Ascending aorta (tissue), 2 donors: ENCODE data around the gene POPDC2. TPM values are rescaled to one million over a fixed set of nuclear protein-coding genes. Genes with fewer than 3 reads are reported as not detected.

Experiments used
- DNase-seq, 2 donors: peaks; one replicate each; pipeline ENCODE4 v3.0.0-alpha.2; 2019; ENCODE audit warnings: low spot score in 2 of 2
- H3K27ac ChIP-seq, 2 donors: fragments of 200-600 bp; sonication (generic); one replicate each; pipeline ENCODE4 v1.5.1; 2016 to 2017; ENCODE audit warnings: mild to moderate bottlenecking in 1 of 2
- H3K27me3 ChIP-seq: fragments of 200-600 bp; sonication (generic); one replicate; pipeline ENCODE4 v1.5.1; 2017
- H3K36me3 ChIP-seq, 2 donors: fragments of 200-600 bp; sonication (generic); one replicate each; pipeline ENCODE4 v1.5.1; 2016
- H3K4me1 ChIP-seq, 2 donors: fragments of 200-600 bp; sonication (generic); one replicate each; pipeline ENCODE4 v1.5.1; 2016 to 2017; ENCODE audit warnings: mild to moderate bottlenecking in 1 of 2
- H3K4me3 ChIP-seq, 2 donors: fragments of 200-600 bp; sonication (generic); one replicate each; pipeline ENCODE4 v1.5.1; 2016 to 2017; ENCODE audit warnings: mild to moderate bottlenecking in 1 of 2
- H3K9me3 ChIP-seq, 2 donors: fragments of 200-600 bp; sonication (generic); one replicate each; pipeline ENCODE4 v1.5.1; 2016
- CTCF ChIP-seq, 3 experiments: fragments of 200-600 bp in 2 of 3; fragments of 450-650 bp in 1 of 3; sonication (generic) in 2 of 3; IDR thresholded peaks; one replicate each; pipeline ENCODE4 v1.5.1; 2016 to 2019; ENCODE audit warnings: antibody characterized with exemption in 3 of 3, mild to moderate bottlenecking in 1 of 3, moderate library complexity in 1 of 3
- intact Hi-C: fragments of 100-400 bp; cut with DNase I; formaldehyde crosslinking; loops from one replicate; pipeline ENCODE4 v1.15.1; 2023
- total RNA-seq: library from RNA; depleted of rRNA; stranded (reverse); fragments of >200 nt; gene quantifications from one replicate; pipeline ENCODE4 v1.1.0, GENCODE V29; 2016

Gene POPDC2
- total RNA-seq, 1 donor from 2014 or later: 4.7 TPM

- Histone ChIP-seq H3K9me3 (no peaks in the 10 kb centered on the region), H3K4me1 (no peaks in the 10 kb centered on the region), H3K27ac (no peak overlapping the region), H3K36me3 (no peaks in the 10 kb centered on the region), H3K4me3 (no peak overlapping the region), H3K27me3 (no peaks in the 10 kb centered on the region)
- intact Hi-C loops: no loop called here
- DNase-seq: no peak
- no peak for TF ChIP-seq CTCF (IDR thresholded peaks at IDR 0.05)
Measured at GRCh38 chr3:119594066-119594465, 66.3 kb downstream of the POPDC2 start.

- no peaks in the 10 kb centered on the region for H3K27me3 ChIP-seq
- intact Hi-C loops: no loop called here
- H3K4me1 ChIP-seq: no peaks in the 10 kb centered on the region
- H3K36me3 ChIP-seq: no peaks in the 10 kb centered on the region
- H3K27ac ChIP-seq: no peak overlapping the region
- DNase-seq: no peak
- no peaks in the 10 kb centered on the region for H3K9me3 ChIP-seq
- no peak for TF ChIP-seq CTCF (IDR thresholded peaks at IDR 0.05)
- no peak overlapping the region for H3K4me3 ChIP-seq
Measured at GRCh38 chr3:119592861-119593260, 67.5 kb downstream of the POPDC2 start.

Other genes starting within 250 kb of the POPDC2 start
- 115 TPM for gene TMEM39A, start 197.0 kb downstream of the POPDC2 start, total RNA-seq
- 30.3 TPM for gene POGLUT1, start 191.6 kb downstream of the POPDC2 start, total RNA-seq
- gene TIMMDC1, start 162.0 kb downstream of the POPDC2 start, total RNA-seq: 31.1 TPM
- 3.2 TPM for gene CD80, start 101.0 kb downstream of the POPDC2 start, total RNA-seq
- gene ADPRH, start 81.1 kb downstream of the POPDC2 start, total RNA-seq: 32.1 TPM
- 15.0 TPM for gene PLA1A, start 62.7 kb downstream of the POPDC2 start, total RNA-seq
- gene COX17, start 16.8 kb upstream of the POPDC2 start, total RNA-seq: 12.5 TPM
- 3.5 TPM for gene CFAP91, start 42.4 kb upstream of the POPDC2 start, total RNA-seq
- gene NR1I2, start 121.5 kb upstream of the POPDC2 start, total RNA-seq: not detected